SW480 (cell line): ENCODE results near the gene CCNL1.

Experiments used
- DNase-seq: peaks from one replicate; pipeline ENCODE4 v3.0.0-alpha.2; 2016; ENCODE audit warnings: low spot score

The CCNL1 gene

GRCh38 chr3:157123621-157124020, 36.3 kb downstream of the CCNL1 start:
- no peak for DNase-seq

GRCh38 chr3:157122832-157123427, 37.0 kb downstream of the CCNL1 start:
- DNase-seq: no peak

- DNase-seq: peak; percentile 81
Observed at GRCh38 chr3:157122116-157122515, 37.8 kb downstream of the CCNL1 start.

- no peak for DNase-seq
Observed at GRCh38 chr3:157121522-157121921, 38.4 kb downstream of the CCNL1 start.

GRCh38 chr3:157120071-157120892, 39.7 kb downstream of the CCNL1 start:
- DNase-seq: no peak

GRCh38 chr3:157119369-157119951, 40.5 kb downstream of the CCNL1 start:
- DNase-seq: no peak

GRCh38 chr3:157117875-157118654, 41.9 kb downstream of the CCNL1 start:
- DNase-seq: no peak

- DNase-seq: no peak
Observed at GRCh38 chr3:157117206-157117605, 42.7 kb downstream of the CCNL1 start.

- DNase-seq: no peak
Observed at GRCh38 chr3:157116017-157116416, 43.9 kb downstream of the CCNL1 start.

- DNase-seq: no peak
Observed at GRCh38 chr3:157115069-157116006, 44.6 kb downstream of the CCNL1 start.

- DNase-seq: no peak
Observed at GRCh38 chr3:157113832-157114505, 46.0 kb downstream of the CCNL1 start.

- no peak for DNase-seq
Observed at GRCh38 chr3:157112536-157112935, 47.4 kb downstream of the CCNL1 start.

GRCh38 chr3:157111518-157111917, 48.4 kb downstream of the CCNL1 start:
- no peak for DNase-seq

- DNase-seq: no peak
Observed at GRCh38 chr3:157110761-157111278, 49.1 kb downstream of the CCNL1 start.

GRCh38 chr3:157109267-157110141, 50.4 kb downstream of the CCNL1 start:
- DNase-seq: no peak

- DNase-seq: no peak
Observed at GRCh38 chr3:157107644-157108133, 52.3 kb downstream of the CCNL1 start.

- DNase-seq: no peak
Observed at GRCh38 chr3:157107037-157107436, 52.9 kb downstream of the CCNL1 start.

- DNase-seq: no peak
Observed at GRCh38 chr3:157104928-157105652, 54.9 kb downstream of the CCNL1 start.

- DNase-seq: no peak
Observed at GRCh38 chr3:157104521-157104920, 55.4 kb downstream of the CCNL1 start.
